Epithelial cell of proximal tubule (primary cell): ENCODE results near the gene COL28A1. TPM values are rescaled to one million over a fixed set of nuclear protein-coding genes. Genes with fewer than 3 reads are reported as not detected.
"Not testable (repeated sequence)": the region's sequence is repeated elsewhere in the genome, so short reads cannot be mapped to it uniquely, and the experiment has no call there.

Source experiments
- DNase-seq: peaks from one replicate; pipeline ENCODE4 v3.0.0-alpha.2; 2011; ENCODE audit warnings: low read depth
- H3K4me3 ChIP-seq: 2 replicates; pipeline ENCODE4 v1.5.1; 2011; ENCODE audit warnings: low read depth, mild to moderate bottlenecking, low read length
- total RNA-seq: library from RNA; depleted of rRNA; stranded (reverse); fragments of >200 nt; gene quantifications from 2 replicates; pipeline ENCODE4 v1.2.3, GENCODE V29; 2015
- TF ChIP-seq, protein P1 (sequence below): conservative IDR thresholded peaks from 2 replicates; pipeline ENCODE4 v1.5.1; 2012; ENCODE audit warnings: low read depth, mild to moderate bottlenecking, low read length

Gene COL28A1
- total RNA-seq, 1 donor from 2014 or later, result 0.40 TPM

DNA sequence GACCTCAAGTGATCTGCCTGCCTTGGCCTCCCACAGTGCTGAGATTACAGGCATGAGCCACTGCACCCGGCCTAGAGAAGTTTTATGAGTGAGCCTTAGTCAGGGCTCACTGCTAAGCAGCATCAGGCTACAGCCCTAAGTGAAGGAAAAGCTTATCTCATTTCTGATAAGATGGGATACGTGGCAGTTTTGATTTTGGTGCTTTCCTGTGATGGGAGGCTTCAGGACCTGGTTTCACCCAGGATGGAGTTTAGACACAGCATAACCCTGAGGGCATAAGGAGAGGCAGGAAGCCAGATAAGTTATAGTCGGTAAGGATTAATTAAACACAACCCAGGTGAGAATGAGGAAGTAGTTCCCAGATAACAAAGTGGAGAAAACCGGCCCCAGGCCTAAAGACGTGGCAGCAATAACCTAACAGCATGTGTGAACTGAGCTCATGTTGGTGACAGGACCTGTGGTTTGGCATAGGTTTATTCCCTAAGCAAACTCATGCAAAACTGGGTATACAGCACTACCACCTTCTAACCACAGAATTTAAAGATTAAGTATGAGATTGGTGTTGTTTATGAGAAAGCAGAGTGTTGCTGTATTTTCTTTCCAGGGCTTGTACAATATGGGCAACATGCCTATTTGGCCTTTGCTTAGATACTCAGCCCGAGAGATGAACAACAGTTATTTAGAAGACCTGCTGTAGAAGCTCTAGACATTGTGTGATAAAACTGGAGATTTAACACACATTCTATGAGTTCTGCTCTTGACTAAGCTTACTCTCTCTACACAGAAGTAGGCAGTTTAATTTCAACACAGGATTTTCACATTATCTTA is 119.4 kb downstream of the COL28A1 start:
- H3K4me3 ChIP-seq, result no peak overlapping the region
- TF ChIP-seq, protein P1, sequence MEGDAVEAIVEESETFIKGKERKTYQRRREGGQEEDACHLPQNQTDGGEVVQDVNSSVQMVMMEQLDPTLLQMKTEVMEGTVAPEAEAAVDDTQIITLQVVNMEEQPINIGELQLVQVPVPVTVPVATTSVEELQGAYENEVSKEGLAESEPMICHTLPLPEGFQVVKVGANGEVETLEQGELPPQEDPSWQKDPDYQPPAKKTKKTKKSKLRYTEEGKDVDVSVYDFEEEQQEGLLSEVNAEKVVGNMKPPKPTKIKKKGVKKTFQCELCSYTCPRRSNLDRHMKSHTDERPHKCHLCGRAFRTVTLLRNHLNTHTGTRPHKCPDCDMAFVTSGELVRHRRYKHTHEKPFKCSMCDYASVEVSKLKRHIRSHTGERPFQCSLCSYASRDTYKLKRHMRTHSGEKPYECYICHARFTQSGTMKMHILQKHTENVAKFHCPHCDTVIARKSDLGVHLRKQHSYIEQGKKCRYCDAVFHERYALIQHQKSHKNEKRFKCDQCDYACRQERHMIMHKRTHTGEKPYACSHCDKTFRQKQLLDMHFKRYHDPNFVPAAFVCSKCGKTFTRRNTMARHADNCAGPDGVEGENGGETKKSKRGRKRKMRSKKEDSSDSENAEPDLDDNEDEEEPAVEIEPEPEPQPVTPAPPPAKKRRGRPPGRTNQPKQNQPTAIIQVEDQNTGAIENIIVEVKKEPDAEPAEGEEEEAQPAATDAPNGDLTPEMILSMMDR, result no peak
- DNase-seq, result no peak

DNA sequence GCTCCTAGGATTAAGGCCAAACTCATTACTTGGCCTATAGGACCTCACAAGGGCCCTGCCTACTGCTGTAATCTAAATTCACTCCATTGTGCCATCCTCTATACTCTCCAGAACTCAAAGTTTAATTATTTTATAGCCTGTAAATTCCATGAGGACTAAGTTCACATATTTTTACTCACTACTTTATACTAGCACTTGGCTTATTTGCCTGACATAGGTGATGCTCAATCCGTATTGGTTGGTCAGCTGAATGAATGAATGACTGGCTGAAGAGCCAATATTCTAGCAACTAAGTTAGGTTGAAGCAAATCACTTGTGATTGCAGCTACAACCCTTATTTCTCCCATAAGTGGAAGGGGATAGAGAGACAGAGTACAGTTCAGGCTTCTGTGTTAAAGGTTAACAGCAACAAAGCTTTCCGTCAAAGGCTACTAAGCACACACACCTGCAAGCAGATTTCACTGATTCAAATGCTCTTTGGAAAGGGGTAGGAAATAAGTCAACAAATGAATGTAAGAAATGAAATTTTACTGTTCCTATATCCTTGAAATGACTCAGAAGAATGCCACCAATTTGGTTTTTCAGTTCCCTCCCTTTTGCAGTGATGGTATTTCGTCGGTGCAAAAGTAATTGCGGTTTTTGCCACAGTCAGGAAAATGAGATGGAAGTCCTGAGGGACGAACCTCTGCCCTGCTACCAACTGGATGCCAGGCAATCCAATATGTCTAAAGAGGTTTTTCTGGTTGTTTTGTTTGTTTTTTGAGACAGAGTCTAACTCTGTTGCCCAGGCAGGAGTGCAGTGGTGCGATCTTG is 120.7 kb downstream of the COL28A1 start:
- no peak overlapping the region for H3K4me3 ChIP-seq
- DNase-seq, result no peak
- TF ChIP-seq, protein P1, result no peak

DNA sequence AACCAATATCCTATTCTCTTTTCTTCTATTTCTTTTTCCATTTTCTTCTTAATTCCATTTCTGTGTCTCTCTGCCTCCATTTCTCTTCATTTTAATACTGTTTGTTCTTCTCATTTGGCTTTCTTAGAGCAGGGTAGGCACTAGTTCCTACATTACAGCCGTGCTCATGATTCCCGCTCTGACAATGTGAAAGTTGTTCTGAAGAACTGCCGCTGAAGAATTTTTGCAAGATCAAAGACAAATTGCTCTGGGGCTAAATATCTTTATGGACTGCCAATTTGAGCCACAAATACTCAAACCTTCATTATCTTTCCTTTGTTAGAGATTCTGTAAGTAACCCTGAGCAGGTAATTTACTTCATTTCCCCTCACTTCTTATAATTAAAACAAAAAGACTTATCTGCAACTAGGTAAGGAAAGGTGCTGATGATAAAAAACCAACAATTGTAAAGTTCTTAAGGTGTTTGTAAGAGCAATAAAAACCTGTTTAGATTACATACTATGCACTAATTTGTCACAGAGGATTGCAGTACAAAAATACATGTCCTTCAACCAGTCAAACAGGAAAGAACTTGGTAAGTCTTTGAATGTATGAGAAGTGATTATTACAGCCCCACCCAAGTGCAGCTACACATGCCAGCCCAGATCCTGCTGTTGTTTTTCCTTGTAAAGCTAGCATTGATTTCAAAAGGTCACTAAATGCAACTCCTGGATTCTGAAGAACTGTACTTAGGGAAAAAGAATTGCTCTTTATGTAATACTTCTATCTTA is 127.5 kb downstream of the COL28A1 start:
- TF ChIP-seq, protein P1, result no peak
- H3K4me3 ChIP-seq, result no peak overlapping the region
- DNase-seq, result no peak

DNA sequence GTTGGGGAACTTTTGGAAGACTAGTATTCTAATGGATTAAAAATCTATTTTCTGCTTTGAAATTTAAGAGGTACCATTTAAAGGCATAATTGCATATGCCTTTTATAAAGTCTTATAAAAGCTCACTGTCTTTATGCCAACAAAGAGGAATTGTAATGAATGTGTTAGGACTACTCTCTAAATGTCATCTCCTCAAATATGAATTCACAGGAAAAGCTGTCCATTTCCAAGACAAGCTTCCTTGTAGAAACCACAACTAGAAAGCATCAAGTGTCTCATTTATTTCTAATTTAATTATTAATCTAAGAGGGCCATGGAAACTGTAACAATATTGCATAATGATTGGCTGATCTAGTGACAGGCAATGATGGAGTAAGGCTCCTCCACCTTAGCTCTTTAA is 130.2 kb downstream of the COL28A1 start:
- TF ChIP-seq, protein P1, result no peak
- DNase-seq, result no peak
- H3K4me3 ChIP-seq, result no peak overlapping the region

DNA sequence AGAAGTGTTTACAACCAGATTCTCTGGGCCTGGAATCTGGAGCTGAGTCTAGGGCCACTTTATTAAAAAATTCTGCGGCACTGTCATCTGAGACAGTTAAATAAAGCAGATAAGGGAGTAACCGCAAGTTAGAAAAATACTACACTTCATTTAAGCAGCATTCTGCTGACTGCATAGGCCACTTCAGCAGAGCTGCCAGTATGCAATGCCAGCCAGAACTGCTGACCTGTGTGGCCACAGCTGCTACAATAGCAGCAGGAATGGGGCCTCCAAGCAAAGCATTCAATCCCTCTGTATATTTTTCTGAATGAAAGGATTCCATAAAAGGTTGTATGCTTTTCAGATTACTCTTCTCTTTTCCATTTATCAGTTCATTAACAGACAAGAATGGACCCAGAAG is 136.0 kb downstream of the COL28A1 start:
- no peak for DNase-seq
- TF ChIP-seq, protein P1, result no peak
- no peak overlapping the region for H3K4me3 ChIP-seq

DNA sequence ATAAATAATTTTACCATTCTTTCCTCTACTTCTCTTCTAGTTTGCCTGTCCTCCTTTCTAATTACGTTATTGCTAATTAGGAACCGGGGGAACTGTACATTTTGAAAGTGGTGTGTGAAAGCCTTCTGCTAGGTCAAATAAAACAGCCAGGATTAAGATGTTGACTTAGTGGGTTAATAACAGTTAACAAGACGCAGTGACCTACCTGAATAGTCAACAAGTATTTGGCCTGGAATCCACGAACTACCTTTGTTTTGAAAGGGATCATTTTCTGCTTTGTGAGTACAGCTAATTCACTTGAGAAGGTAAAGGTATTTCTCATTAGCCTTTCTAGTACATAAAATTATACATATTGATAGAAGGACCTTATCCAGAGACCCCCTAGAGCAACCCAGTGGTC is 139.9 kb downstream of the COL28A1 start:
- TF ChIP-seq, protein P1, result no peak
- H3K4me3 ChIP-seq, result no peak overlapping the region
- no peak for DNase-seq

DNA sequence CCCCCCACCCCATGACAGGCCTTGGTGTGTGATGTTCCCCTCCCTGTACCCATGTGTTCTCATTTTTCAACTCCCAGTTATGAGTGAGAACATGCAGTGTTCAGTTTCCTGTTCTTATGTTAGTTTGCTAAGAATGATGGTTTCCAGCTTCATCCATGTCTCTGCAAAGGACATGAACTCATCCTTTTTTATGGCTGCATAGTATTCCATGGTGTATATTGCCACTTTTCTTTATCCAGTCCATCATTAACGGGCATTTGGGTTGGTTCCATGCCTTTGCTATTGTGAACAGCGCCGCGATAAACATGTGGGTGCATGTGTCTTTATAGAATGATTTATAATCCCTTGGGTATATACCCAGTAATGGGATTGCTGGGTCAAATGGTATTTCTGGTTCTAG is 147.5 kb downstream of the COL28A1 start:
- not testable (repeated sequence) for H3K4me3 ChIP-seq, DNase-seq
